PC-9 (cell line): ENCODE data around the gene NEDD4.

Source experiments
- CTCF ChIP-seq: fragments of 200-600 bp; sonication (generic); conservative IDR thresholded peaks from 2 replicates; pipeline ENCODE4 v1.6.1; 2017; ENCODE audit warnings: mixed run types, antibody characterized with exemption, mild to moderate bottlenecking, moderate library complexity
- EZH2 ChIP-seq: fragments of 200-600 bp; sonication (generic); IDR thresholded peaks from 2 replicates; pipeline ENCODE4 v1.8.0; 2017; ENCODE audit warnings: antibody characterized with exemption, low read depth

- TF ChIP-seq EZH2 (no peak), CTCF (no peak)
These were observed 64.5 kb downstream of the NEDD4 start for GRCh38 chr15:55928955-55929354.
